HG03439 (cell line): ENCODE data around the gene FCAMR.
A peak's percentile ranks its signal among the peaks of the same experiment; 100 is the strongest.
"Not testable (repeated sequence)": the region's sequence is repeated elsewhere in the genome, so short reads cannot be mapped to it uniquely, and the experiment has no call there.

ENCODE experiments used
- ATAC-seq: cut with Tn5 transposase; IDR thresholded peaks from one replicate; pipeline ENCODE4 v1.9.1; 2021; ENCODE audit warnings: mild to moderate bottlenecking, moderate library complexity; ENCODE audit not compliant: unreplicated experiment

The FCAMR gene

DNA sequence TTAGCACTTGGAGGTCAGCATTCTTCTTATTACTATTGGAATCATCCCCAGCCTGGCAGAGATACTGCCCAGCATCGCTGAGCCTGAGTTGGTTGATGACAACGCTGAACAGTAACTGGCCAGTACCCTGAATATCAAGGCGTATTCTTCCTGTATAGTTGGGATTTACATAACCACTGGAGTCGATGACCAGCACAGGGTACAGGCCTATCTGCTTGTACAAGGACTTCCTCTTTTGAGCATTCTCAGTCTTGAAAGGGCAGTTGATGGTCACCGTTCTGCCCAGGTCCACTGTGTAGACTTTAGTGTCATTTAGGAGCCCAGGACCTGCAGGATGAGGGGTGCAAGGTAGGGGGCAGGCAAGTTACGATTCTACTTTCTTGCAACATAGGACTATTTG, 32.8 kb downstream of the FCAMR start:
- ATAC-seq, result no peak

DNA sequence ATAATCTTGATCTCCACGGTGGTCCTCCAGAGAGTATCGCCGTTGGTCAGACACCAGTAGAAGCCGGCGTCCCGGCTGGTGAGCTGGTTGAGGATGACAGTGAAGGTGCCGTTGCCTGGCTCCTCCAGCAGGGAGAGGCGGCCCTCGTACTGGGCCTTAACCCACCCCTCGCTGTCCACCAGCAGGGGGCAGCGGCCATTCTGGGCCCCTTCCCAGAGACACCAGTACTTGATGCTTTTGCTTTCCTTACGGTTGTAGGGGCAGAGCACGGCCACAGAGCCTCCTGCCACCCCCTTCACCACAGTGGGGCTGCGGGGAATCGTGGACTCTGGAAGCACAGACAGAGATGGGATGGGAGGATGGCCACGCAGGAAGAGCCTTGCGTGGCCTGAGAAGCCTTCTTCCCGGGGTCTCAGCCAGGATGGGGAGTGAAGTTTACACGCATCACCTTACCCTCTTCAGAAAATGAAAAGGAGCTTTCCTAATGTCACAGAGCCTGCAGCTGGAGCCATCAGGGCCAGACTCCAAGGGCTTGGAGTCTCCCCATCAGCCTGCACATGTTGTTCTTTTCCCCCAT, 34.7 kb downstream of the FCAMR start:
- ATAC-seq, result no peak

DNA sequence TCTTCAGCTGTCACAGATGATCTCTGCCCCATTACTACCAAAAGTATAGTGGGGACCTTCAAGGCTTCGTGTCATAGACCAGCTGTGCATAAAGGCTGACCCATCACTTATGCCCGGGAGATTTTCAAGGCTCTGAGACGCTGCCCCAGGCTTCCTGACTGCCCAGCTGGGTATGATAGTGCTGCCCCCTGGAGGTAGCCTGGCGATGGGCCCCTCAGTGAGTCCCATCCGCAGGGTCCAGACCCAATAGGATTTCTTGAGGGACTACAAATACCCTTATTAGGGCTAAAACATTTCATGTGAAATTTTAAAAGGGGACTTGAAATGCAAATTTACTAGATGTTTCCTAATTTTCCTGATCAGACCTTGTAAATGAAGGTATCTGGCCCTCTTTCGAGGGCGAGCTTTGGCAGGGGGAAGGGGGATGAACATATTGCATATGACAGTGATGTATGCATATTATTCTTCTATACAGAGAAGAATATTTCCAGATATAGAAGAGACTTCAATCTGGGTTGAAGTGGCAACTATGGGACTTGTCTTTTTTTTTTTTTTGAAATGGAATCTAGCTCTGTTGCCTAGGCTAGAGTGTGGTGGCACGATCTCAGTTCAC, 36.8 kb downstream of the FCAMR start:
- ATAC-seq, result no peak

DNA sequence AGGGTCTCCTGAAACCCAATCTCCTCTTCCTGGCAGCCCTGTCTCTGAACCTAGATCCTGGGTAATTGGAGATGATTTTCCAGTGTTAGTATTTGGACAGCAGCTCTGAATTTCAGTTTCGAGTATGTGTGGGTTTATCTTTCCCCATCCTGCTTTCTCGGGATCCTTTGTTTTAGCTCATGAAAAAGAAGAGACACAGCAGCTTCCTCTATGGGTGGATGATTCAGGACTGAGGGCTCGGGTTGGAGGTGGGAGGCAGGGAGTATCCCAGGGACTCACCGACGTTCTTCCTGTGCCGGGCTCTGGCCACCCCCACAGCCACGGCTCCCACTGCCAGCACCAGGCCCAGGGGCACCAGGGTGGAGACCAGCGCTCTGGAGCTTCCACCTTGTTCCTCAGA, 38.1 kb downstream of the FCAMR start:
- no peak for ATAC-seq

DNA sequence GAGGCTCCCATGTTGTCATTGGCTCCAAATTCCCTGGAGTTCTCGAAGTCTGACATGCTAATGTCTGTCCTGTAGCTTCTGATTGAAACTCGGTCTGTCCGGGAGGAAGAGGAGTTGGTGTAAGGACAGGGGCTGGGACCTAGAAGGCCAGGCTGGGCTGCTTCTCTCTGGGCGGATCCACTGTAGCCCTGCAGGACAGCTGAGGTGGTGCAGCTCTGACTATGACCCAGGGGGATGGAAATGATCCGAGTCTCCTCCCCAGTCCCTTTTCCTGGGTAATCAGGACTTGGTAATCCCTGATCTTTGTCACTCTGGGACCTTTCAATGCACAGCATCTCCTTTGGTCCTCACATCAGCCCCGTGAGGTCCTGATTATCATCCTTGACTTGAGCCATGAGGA, 38.6 kb downstream of the FCAMR start:
- ATAC-seq, result no peak

DNA sequence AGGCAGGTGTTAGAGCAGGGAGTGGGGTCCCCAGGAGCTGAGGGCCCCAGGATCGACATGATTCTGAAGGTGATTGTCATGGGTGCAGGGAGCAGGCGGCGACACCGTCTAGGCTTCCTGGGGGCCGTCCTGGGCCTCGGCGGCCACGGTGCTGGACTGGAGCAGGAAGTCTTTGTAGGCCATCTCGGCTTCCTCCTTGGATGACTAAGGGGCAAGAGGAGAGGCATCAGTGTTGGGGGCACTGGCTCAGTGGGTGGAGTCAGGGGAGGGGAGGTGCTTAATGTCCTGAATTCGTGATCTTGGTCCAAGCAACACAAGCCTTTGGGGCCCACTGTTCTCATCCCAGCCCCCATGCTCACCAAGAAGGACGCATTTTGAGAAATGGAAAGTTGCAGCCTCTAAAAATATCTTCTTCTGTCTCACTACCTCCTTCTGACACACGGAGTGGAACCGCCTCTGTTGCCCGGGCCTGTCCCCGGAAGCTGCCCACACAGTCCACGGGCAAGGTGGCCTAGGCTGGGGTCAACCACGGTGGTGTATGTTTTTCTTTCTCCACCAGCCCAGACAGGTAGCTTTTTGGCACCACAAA, 40.0 kb downstream of the FCAMR start:
- peak; percentile 72 for ATAC-seq

DNA sequence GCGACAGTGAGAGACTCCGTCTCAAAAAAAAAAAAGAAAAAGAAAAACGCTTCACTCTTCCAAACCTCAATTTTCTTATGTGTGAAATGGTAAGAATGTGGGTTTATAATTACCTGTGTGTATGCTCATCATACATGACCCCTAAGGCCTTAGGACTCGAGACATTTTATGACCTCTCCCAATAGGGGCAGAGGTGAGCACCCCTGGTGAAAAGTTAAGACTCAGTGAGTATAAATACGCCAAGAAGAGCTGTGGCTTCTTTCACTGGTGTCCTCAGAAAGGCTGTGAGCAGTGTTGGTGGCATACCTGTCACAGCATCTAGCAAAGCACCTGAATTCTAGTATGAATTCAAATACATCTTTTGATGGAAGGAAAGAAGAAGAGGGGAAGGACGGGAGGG, 40.7 kb downstream of the FCAMR start:
- no peak for ATAC-seq

DNA sequence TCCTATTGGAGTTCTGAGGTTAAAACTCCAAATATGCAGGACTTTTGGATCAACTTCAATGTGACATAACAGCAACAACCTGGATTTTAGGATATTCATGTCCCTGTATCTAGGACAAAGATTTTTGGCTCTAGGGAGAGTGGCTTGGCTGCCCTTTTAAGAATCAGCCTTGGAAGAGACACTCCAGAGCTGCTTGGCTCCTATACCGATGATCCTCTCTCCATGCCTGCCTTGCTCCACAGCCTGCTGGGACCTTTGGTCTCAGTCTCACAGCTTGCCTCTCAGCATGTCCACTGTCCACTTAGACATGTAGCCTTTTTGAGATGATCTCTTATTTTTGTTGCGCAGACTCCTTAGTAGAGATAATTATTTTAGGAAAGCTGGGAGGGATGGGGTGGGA, 44.0 kb downstream of the FCAMR start:
- no peak for ATAC-seq

DNA sequence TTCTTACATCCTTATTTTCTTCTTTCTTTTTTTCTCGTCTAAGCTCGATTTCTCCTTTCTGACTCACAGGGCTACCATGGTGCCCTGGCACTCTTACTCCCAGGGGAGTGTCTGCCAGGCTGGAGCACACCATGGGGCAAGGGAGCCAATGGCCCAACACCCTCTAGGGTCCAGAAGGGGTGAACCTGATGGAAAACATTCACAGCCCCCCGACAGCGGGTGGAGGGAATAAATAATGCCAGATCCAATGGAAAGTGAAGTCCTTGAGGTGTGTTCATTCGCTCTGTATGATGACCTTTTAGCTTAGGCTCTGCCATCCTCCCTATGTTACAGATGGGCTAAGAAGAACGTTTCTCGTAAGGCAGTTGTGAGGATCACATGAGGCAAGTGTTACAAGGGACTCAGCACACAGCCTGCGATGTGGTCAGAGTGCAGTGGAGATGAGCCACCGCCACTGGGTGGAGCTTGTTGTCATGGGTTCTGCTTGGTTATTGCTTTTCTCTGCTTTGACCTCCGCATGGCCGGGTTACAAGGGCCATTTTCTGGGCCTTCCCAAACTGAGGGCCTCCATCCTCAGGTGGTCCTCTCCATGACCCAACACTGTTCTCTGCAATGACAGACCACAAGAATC, 45.0 kb downstream of the FCAMR start:
- ATAC-seq, result peak; percentile 54

DNA sequence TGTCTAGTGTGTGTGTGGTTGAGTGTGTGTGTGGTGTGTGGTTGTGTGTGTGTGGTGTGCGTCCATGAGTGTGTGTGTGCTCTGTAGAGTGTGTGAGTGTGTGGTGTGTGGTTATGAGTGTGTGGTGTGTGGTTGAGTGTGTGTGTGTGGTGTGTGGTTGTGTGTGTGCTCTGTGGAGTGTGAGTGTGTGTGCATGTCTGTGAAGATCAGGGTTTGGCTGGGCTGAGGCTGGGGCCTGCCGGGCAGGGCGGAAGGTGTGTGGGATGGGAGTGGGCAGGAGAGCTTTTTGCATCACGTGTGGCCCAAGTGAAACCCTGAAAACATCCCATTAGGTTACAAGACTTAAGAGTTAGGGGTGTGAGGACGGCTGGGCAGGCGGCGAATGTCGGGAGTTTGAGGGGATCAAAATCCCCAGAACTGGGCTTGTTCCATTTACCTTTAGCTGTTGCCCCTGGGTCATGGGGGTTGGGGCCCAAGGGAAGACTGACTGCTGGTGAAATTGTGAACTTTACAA, 45.6 kb downstream of the FCAMR start:
- ATAC-seq, result peak; percentile 23

DNA sequence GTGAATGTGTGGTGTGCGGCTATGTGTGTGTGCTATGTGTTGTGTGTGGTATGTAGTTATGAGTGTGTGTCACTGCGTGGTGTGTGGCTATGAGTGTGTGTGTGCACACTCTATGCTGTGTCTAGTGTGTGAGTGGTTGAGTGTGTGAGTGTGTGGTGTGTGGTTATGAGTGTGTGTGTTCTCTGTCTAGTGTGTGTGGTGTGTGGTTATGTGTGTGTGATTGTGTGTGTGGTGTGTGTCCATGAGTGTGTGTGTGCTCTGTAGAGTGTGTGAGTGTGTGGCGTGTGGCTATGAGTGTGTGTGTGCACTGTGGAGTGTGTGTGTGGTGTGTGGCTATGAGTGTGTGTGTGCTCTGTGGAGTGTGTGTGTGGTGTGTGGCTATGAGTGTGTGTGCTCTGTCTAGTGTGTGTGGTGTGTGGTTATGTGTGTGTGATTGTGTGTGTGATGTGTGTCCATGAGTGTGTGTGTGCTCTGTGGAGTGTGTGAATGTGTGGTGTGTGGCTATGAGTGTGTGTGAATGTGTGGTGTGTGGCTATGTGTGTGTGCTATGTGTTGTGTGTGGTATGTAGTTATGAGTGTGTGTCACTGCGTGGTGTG, 46.2 kb downstream of the FCAMR start:
- ATAC-seq, result not testable (repeated sequence)

DNA sequence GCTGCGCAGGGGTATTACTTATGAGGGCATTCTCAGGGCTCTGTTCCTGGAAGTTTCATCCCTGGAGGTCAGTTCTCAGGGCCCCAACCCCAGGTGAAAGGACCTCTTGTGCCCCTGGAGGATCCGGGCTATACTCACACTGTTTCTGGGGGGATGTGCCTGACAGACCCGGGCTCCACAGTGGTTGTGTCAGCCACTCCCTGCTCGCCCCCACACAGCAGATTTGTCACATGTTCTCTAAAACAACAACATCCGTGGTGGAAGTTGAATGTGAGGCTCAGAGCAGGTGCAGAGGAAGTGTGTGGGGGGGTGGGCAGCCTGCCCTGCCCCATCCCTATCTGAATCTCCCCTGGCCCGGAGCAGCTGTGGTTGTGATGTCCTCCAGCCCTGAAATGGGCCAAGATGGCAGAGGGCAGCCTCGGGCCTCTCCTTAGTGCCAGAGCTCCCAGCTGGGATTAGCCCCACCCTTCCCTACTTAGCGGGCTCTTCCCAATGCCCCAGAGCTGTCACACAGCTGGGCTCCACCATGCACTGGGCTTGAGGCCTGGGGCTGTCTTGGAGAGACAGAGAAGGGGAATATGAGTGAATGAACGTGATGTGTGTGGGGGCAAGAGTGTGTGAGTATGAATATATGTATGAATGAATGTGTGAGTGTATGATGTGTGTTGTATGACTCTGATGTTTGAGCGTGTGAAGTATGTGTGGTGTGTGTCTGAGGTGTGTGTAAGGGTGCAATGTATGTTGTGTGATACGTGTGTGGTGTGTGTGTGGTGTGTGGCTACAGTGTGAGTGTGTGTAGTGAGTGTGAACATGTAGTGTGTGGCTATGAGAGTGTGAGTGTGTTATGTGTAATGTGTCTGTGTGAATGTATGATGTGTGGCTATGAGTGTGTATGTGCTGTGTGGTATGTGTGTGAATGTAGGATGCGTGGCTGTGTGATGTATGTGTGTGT, 47.0 kb downstream of the FCAMR start:
- ATAC-seq, result peak; percentile 41

DNA sequence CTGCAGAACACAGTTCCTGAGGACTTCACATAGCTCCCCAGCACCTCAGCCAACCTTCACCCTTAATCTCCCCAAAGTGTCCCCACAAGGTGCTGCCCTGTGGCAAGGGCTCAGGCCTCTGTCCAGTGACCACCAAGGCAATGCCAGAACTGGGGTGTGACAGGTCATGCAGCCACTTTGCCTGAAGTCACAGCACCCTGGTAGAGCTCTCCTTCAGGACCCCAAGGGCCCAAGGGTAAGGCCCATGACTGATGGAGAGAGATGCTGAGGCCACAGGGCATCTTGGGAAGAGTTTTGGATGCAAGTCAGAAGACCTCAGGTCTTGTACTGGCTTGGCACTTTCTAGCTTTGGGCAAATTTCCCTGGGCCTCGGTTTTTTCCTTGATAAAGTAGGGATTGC, 47.7 kb downstream of the FCAMR start:
- ATAC-seq, result no peak

DNA sequence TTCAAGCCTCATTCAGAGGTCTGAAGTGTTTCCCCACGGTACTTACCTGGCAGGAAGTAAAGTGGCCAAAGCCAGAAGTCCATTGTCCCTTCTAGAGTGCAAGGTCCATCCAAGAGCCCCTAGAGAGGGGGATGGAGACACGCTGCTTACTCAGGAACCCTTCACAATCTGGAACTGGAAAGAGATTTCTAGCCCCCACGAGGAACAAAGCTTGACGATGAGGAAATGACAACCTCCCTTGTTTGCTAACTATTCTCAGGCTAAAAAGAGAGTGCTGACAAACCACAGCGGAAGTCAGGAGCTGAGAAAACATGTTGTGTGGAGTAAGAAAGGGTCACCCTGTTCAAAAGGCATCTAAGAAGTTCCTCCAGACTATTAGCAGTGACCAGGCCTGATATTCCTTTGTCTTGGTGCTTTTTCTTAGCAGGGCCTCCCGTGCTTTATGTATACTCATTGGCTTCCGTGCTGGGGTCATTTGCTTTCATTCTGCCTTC, 48.4 kb downstream of the FCAMR start, which contains the start of gene FCMR:
Gene FCMR, minus strand, starts transcription at position 170 of the 494 bp plus-strand sequence. Its CDS starts 87 bp downstream, at position 83.
- ATAC-seq, result no peak

DNA sequence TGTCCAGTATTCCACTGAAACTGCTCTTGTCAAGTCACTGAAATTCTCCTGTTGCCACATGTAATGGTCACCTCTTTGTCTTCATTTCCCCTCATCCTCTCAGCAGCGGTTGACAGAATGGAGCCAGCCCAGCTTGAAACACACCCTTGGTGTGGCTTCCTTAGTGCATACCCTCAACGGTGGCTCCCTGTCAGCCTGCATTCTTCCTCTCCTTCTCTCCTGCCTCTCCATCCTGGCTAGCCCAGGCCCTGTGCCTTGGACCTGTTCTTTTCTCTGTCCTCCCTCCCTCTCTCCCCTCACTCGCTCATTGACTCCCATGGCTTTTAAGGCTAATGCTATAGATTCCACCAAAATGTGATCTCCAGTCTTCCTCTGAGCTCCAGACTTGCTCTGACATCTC, 52.2 kb downstream of the FCAMR start:
- ATAC-seq, result no peak

DNA sequence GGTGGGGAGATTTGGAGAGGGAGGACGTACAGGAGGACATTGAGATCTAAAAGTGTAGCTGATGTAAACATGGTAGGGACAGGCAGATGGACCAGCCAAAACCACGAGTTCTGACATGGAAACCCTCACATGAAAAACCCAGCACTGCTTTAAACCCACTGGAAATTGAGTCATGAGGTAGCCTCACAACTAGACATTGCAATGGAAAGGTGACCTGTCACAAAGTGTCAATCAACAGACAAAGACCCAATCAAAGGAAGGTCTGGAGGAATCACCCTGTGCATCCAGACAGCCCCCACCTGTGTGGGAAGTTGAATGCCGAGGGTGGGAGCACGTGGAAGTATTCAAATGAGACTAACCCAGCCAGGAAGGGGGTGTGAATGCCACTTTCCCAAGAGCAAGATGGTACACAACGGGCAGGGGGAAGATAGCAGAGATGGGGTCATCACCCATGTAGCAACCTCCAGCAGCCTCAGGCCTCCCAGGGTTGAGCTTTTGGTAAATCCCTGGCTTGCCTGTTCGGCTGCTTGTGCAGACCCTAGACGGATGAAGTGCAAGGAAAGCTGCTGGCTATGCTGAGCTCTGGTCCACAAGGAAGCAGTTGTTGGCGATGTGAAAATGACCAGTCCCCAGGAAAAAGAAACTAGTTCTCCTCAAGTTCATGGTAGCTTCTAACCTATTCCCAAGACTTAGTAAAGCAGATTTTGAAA, 54.1 kb downstream of the FCAMR start:
- ATAC-seq, result no peak

DNA sequence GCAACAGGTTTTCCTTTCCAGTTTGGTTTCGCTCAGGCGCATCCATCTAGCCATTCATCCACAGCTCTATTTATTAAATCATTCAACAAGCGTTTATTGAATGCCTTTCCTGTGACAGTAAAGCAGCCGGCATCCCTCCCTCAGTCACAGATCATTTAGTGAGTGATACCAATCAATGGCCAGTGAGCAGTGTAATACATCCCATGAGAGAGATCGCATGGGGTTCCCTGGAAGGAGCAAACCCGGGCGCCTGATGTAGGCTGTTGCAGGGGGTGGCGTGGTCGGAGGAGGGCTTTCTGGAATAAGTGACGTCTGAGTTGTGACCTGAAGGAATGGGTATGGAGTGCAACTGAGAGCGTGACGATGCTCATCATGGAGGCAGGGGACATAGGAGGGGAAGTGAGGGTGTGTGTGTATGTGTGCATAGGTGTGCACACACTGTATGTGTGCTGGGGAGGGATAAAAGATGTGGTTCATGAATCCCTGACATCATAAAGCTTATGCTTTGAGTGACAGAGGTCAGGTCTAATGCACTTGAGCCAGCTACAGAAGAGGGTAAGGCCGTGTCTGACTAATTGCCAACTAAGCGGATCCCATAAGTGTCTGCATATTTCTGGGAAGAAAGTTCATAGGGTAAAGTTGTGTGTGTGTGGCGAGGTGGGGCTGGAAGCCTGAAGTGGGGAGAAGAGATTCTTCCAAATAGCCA, 55.1 kb downstream of the FCAMR start:
- no peak for ATAC-seq

DNA sequence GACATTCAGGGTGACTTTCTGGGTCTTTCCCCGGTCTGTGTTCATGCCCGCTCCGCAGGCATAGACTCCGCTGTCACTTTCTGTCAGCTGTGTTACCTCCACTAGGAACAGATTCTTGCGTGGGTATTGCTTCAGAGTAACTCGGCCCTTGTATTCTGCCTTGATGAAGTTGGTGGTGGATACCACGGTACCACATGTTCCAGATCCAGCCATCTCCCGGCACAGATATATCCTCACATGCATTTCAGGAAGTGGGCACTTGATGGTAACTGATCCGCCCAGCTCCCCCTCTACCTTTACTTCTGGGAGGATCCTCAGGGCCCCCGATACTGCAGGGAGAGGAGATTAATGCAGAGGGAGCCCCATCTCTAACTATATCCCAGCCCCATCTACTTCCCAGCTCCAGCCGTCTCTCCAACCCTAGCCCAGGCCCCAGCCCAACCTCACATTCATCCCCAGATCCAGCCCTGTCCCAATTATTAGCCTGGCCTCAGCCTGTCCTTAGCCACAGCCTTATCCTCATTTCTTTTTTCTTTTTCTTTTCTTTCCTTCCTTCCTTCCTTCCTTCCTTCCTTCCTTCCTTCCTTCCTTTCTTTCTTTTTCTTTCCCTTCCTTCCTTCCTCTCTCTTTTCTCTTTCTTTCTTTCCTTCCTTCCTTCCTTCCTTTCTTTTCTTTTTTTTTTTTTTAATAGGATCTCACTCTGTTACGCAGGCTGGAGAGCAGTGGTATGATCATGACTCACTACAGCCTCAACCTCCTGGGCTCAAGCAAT, 56.3 kb downstream of the FCAMR start:
- ATAC-seq, result no peak
